ENCODE measurements around the gene KCNMB3. TPM values are rescaled to one million over a fixed set of nuclear protein-coding genes. Genes with fewer than 3 reads are reported as not detected.

Gene KCNMB3
- total RNA-seq: 1 to 10 TPM; 1.3 to 4.1 (median 2.9) TPM

- WGBS: 91% methylated on average over 6 of the region's 6 CpGs
- Histone ChIP-seq H3K4me1 (peaks cover 0 to 3% (median 0%) of the 10 kb centered on the region in 4 donors), H3K36me3 (peaks cover 3 to 28% (median 12%) of the 10 kb centered on the region in 4 donors), H3K9me3 (no peaks in the 10 kb centered on the region), H3K4me3 (no peak within 1 kb of the TSS), H3K27me3 (no peaks in the 10 kb centered on the region), H3K27ac (replicated peaks in 1 of 4) (no peak within 1 kb of the TSS)
- DNase-seq (ENCODE audit: extremely low spot score): no peak
- TF ChIP-seq POLR2AphosphoS5 (IDR thresholded peaks at IDR 0.05) (no peak), EP300 (IDR thresholded peaks at IDR 0.05) (no peak), POLR2A (IDR thresholded peaks at IDR 0.05; ENCODE audit: low read depth) (no peak)
- TF ChIP-seq, protein P1, sequence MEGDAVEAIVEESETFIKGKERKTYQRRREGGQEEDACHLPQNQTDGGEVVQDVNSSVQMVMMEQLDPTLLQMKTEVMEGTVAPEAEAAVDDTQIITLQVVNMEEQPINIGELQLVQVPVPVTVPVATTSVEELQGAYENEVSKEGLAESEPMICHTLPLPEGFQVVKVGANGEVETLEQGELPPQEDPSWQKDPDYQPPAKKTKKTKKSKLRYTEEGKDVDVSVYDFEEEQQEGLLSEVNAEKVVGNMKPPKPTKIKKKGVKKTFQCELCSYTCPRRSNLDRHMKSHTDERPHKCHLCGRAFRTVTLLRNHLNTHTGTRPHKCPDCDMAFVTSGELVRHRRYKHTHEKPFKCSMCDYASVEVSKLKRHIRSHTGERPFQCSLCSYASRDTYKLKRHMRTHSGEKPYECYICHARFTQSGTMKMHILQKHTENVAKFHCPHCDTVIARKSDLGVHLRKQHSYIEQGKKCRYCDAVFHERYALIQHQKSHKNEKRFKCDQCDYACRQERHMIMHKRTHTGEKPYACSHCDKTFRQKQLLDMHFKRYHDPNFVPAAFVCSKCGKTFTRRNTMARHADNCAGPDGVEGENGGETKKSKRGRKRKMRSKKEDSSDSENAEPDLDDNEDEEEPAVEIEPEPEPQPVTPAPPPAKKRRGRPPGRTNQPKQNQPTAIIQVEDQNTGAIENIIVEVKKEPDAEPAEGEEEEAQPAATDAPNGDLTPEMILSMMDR (IDR thresholded peaks at IDR 0.05): no peak
- intact Hi-C loops (cut with DNase I): no loop called here
Measured at GRCh38 chr3:179250803-179251476, at the start of gene KCNMB3. TSS of gene KCNMB3 (minus strand) at chr3:179251114. CDS start at chr3:179250990, 124 bp downstream.

- Histone ChIP-seq H3K27me3 (no peaks in the 10 kb centered on the region), H3K4me1 (no peaks in the 10 kb centered on the region), H3K27ac (replicated peaks in 1 of 4) (no peak overlapping the region), H3K4me3 (no peak overlapping the region), H3K9me3 (peaks cover 0 to 7% (median 2%) of the 10 kb centered on the region in 4 donors), H3K36me3 (no peaks in the 10 kb centered on the region)
- intact Hi-C loops (cut with DNase I): no loop called here
- TF ChIP-seq EP300 (IDR thresholded peaks at IDR 0.05): no peak
- TF ChIP-seq POLR2A (IDR thresholded peaks at IDR 0.05; ENCODE audit: low read depth): no peak
- TF ChIP-seq, protein P1 (IDR thresholded peaks at IDR 0.05): no peak
- TF ChIP-seq POLR2AphosphoS5 (IDR thresholded peaks at IDR 0.05): no peak
- 91% methylated on average over 5 of the region's 5 CpGs for WGBS
- DNase-seq (ENCODE audit: extremely low spot score): peak; percentile 42
Measured at GRCh38 chr3:179299999-179300613, 49.2 kb upstream of the KCNMB3 start.

GRCh38 chr3:179299316-179299715 lies 48.4 kb upstream of the KCNMB3 start:
- no peak for DNase-seq (ENCODE audit: extremely low spot score)
- intact Hi-C loops (cut with DNase I): no loop called here
- H3K27me3 ChIP-seq: no peaks in the 10 kb centered on the region
- no peak overlapping the region for H3K4me3 ChIP-seq
- WGBS: 88% methylated on average over 2 of the region's 2 CpGs
- TF ChIP-seq, protein P1 (IDR thresholded peaks at IDR 0.05): no peak
- no peak for TF ChIP-seq POLR2A (IDR thresholded peaks at IDR 0.05; ENCODE audit: low read depth)
- TF ChIP-seq POLR2AphosphoS5 (IDR thresholded peaks at IDR 0.05): no peak
- no peak for TF ChIP-seq EP300 (IDR thresholded peaks at IDR 0.05)
- no peak overlapping the region for H3K27ac ChIP-seq (replicated peaks in 1 of 4)
- no peaks in the 10 kb centered on the region for H3K36me3 ChIP-seq
- no peaks in the 10 kb centered on the region for H3K4me1 ChIP-seq
- peaks cover 0 to 7% (median 2%) of the 10 kb centered on the region in 4 donors for H3K9me3 ChIP-seq

- no peaks in the 10 kb centered on the region for H3K27me3 ChIP-seq
- 66% methylated on average over 5 of the region's 5 CpGs for WGBS
- intact Hi-C loops (cut with DNase I): no loop called here
Measured at GRCh38 chr3:179297971-179298725, 47.2 kb upstream of the KCNMB3 start.

More at GRCh38 chr3:179297971-179298725, 47.2 kb upstream of the KCNMB3 start:
- Histone ChIP-seq H3K27ac (replicated peaks in 1 of 4) (no peak overlapping the region), H3K36me3 (no peaks in the 10 kb centered on the region), H3K9me3 (peaks cover 0 to 7% (median 2%) of the 10 kb centered on the region in 4 donors), H3K4me3 (no peak overlapping the region), H3K4me1 (no peaks in the 10 kb centered on the region)
- no peak for TF ChIP-seq POLR2AphosphoS5 (IDR thresholded peaks at IDR 0.05)
- TF ChIP-seq POLR2A (IDR thresholded peaks at IDR 0.05; ENCODE audit: low read depth): no peak
- TF ChIP-seq, protein P1 (IDR thresholded peaks at IDR 0.05): no peak
- no peak for TF ChIP-seq EP300 (IDR thresholded peaks at IDR 0.05)
- DNase-seq (ENCODE audit: extremely low spot score): peak; percentile 75

All from esophagus muscularis mucosa (tissue), 4 donors.